ENCODE data around the gene TSC22D1.

DNA sequence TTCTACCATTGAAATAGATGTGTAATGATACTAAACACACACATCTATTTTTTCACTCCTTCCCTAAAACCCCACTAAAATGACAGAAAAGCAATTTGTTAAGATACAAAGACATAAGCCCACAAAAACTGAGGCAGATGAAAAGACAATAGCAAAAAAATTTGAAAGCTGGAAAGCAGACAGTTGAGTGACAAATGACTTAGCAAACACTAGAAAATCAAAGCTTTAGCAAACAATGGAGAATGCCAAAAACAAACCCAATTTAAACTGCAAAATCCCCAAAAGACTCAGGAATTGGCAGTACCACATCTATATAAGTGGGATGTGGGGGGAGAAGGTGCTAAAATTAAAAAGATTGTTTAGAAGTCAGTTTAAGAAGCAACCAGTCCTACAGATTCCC, 9.5 kb downstream of the TSC22D1 start:
- no peak for TF ChIP-seq EZH2 (IDR thresholded peaks at IDR 0.05; ENCODE audit: borderline replicate concordance, low read depth, low read length, poor library complexity, severe bottlenecking)
- TF ChIP-seq, protein P1, sequence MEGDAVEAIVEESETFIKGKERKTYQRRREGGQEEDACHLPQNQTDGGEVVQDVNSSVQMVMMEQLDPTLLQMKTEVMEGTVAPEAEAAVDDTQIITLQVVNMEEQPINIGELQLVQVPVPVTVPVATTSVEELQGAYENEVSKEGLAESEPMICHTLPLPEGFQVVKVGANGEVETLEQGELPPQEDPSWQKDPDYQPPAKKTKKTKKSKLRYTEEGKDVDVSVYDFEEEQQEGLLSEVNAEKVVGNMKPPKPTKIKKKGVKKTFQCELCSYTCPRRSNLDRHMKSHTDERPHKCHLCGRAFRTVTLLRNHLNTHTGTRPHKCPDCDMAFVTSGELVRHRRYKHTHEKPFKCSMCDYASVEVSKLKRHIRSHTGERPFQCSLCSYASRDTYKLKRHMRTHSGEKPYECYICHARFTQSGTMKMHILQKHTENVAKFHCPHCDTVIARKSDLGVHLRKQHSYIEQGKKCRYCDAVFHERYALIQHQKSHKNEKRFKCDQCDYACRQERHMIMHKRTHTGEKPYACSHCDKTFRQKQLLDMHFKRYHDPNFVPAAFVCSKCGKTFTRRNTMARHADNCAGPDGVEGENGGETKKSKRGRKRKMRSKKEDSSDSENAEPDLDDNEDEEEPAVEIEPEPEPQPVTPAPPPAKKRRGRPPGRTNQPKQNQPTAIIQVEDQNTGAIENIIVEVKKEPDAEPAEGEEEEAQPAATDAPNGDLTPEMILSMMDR (conservative IDR thresholded peaks at IDR 0.05; ENCODE audit: low read depth, low read length): no peak

Data from A673 (cell line).